ENCODE measurements around the gene ITPRID1.
"Not testable (repeated sequence)": the region's sequence is repeated elsewhere in the genome, so short reads cannot be mapped to it uniquely, and the experiment has no call there.

The ITPRID1 gene

DNA sequence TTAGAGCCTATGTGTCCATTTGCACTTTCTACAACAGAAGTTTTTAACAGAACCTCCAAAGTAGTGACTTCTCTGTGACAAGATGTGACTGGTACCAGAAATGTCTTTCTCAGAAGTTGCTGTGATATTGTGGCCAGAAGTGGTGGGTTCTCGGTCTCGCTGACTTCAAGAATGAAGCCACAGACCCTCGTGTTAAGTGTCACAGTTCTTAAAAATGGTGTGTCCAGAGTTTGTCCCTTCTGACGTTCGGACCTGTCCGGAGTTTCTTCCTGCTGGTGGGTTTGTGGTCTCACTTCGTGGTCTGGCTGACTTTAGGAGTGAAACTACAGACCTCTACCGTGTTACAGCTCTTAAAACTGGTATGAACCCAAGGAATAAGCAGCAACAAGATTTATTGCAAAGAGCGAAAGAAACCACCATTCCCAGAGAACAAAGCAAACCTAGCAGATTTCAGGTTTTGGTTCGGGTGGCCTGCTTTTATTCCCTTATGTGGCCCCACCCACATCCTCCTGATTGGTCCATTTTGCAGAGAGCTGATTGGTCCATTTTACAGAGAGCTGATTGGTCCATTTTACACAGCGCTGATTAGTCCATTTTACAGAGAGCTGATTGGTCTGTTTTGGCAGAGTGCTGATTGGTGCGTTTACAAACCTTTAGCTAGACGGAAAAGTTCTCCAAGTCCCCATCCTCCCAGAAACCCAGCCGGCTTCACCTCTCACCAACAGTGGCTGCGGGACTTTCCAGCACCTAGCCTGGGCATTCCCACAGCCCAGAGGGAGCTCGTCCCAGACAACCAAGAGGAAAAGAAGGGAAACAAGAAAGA lies 3.0 kb downstream of the ITPRID1 start:
- DNase-seq (ENCODE audit: low read depth) = no peak

DNA sequence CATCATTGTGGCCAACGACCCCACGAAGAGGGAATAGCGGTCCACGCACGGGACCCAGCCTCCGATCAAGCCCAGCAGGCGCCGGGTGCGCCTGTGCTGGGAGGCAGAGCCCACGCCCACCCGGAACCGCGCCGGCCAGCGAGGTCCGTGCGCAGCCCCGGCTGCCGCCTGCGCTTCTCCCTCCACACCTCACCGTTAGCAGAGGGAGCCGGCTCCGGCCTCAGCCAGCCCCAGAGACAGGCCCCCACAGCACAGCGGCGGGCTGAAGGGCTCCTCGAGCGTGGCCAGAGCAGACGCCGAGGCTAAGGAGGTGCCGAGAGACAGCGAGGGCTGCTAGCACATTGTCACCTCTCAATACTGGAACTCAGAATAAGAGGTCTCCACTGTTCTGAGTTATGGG lies 3.6 kb downstream of the ITPRID1 start:
- DNase-seq (ENCODE audit: low read depth) = no peak

DNA sequence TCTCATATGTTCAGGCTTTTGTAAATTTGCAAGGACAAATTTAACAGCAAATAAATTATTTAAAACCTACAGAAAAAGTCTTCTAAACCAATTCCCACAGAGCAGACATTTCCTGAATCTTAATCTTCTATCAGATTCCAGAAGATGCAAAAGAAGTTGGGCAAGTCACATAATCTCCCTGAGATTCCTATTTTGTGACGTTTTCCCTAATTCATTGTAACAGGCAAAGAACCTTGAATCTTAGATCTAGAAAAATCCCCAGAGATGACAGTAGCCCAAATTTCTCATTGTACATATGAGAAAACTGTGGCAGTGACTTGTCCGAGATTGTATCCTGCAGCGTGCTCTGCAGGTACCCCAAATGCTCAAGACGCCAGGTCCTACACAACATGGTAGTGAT lies 4.9 kb downstream of the ITPRID1 start:
- DNase-seq (ENCODE audit: low read depth) = no peak

DNA sequence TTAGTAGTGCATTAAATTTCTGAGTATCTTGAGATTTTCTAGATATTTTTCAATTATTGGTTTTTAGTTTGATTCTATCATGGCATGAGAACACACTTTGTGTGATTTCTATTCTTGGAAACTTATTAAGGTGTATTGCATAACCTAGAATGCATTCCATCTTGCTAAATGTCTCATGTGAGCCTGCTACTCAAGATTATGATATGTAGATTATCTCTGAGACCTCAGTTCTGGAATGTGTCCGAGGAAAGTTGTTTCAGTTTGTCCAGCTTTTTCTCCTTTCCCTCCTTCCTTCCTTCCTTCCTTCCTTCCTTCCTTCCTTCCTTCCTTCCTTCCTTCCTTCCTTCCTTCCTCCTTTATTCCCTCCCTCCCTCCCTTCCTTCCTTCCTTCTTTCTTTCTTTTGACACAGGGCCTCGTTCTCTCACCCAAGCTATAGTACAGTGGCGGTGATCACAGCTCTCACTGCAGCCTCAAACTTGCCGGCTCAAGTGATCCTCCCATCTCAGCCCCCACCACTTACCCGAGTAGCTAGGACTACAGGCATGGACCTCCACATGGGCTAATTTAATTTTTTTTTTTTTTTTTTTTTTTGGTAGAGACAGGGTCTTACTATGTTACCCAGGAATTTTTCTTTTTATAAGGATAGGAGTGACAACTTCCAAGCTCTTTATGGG lies 7.6 kb downstream of the ITPRID1 start:
- DNase-seq (ENCODE audit: low read depth) = no peak

DNA sequence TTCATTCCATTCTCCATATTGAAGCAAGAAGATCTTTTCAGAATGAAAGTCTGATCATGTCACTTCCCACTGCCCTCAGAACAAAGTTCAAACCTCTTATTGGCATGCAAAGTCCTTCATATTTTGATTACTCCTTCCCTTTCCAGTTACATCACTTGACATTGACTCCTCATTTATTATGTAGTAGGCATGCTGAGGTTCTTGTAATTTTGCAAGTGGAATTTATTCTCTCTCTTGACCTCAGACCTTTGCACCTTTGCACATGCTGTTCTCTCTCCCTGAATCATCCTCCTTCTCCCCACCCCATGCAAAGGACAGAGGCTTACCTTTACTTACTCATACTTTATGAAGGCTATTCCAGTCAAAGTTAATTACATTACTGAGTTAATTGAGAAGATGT lies 13.0 kb downstream of the ITPRID1 start:
- no peak for DNase-seq (ENCODE audit: low read depth)

DNA sequence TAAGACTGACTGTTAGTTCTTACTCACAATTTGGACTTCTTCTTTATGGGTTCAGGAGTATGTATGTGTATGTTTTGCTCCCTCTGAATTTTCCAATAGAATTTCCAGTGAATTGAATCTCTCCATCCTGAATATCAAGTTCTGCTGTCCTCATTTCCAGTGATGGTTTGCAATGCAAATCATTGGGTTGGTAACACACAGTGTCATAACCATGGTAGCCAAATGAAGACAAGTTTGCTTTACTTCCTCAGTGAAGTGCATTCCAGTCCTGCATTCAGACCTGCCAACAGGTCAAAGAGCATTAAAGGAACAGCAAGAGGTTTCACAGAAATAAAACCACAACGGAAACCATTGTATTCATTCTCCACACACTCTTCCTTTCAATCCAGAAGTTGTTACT lies 15.2 kb downstream of the ITPRID1 start:
- no peak for DNase-seq (ENCODE audit: low read depth)

DNA sequence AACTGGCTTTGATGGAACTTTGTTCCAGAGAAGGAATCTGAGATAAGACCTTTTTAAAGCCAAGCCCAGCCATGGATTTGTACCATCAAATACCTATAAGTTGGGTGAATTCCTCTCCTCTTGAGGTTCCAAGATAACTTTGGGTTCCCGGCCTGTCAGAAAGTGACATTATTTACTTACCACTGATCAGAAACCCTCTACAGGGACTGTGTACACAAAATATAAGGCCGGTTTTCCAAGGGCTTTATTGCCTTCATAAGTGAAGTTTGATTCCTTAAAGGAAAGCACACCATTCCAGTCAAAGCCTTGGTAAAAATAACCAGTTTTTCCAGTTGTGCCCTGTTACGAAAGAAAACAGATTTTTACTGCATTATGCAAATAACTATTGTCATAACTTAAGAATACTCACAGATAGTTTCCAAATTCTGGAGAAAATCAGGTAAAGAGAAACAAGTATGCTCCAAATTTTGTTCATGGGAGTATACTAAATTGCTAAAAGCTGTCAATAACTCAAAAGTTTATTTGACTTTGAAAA lies 26.8 kb downstream of the ITPRID1 start:
- not testable (repeated sequence) for DNase-seq (ENCODE audit: low read depth)

DNA sequence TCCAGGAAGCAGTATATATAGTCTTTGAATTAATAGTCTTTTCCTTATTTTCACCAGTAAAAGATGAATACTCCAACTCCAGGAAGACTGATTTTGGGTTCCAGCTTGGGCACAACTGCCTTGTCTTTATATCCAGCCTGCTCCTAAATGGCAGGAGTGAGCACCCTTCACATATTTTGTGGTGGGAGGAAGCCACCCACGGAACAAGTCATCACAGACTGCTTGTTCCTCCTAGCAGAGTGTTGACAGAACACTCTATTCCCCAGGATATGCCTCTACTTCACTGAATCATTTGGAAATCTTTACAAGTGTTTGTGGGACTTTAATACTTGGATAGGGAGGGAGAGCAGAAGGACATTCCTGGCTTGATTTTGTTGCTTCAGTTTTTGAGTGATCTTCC lies 31.7 kb downstream of the ITPRID1 start:
- no peak for DNase-seq (ENCODE audit: low read depth)

DNA sequence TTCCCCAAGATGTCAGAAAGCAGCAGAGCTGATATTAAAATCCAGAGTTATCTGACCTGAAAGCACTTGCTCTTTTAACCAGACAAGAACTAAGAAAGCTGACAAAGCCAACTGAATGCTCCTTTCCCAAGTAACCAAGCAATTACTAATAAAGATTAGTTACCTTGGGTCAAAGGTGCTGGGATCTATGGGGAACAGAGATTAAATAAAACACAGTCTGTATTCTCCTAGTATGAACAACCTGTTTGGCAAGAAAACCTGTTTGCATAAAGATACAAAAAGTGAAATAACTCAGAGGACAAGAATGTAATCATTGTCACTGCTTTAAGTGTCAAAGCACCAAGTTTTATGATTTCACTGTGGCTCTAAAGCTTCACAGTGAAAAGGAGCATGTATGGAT lies 35.7 kb downstream of the ITPRID1 start:
- DNase-seq (ENCODE audit: low read depth) = no peak

DNA sequence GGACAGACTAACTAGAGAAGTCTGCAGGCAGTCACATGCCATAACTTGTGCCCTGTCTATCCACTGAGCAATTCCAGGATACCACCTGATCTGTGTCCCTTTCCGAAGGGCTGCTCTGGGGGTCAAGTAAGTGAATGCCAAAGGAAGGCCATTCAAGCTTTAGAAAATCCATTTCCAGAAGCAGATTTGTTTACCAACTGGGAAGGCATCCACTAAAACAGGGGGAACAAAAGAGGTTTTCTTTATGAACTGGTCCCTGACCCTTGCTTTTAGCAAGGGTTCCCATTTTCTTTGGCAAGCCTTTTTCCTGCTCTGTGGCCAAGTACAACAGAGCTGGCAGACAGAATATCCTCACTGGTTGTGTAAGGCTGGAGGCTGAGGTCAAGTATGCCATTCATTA lies 36.5 kb downstream of the ITPRID1 start:
- no peak for DNase-seq (ENCODE audit: low read depth)

DNA sequence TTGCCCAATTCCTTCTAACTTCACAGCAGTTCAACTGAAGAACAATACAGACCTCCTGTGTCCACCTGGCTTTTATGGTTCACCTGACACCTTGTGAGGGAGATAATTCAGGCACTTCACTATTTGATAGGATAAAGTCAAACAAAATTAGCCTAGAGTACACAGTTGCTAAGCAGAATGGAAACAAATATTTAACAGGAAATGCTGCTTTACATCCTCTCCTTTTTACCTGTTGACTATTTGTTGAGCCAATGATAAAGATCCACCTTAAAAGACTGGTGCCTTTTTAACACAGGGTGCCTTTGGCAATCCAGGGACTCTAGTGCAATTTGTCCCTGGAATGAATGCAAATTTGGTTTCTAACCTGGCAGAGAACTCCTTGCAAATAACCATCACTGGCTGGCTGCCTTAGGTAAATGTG lies 39.8 kb downstream of the ITPRID1 start:
- DNase-seq (ENCODE audit: low read depth) = no peak

DNA sequence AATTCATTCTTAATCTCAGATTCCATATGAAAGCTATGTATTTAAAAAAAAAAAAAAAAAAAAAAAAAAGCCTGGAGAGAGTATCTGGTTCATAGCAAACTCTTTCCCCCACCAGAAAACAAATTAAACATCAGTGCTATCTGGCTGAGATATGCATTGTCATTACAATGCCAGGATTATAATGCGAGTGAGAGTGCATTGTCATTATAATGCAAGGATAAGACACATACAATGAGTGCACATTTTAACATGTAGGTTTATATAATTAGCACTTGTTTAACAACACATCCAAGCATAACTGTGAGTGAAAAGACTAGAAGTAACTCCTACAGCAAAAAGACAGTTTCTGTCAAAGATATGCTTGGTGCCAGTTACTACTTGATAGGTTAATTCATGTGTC lies 48.1 kb downstream of the ITPRID1 start:
- no peak for DNase-seq (ENCODE audit: low read depth)

DNA sequence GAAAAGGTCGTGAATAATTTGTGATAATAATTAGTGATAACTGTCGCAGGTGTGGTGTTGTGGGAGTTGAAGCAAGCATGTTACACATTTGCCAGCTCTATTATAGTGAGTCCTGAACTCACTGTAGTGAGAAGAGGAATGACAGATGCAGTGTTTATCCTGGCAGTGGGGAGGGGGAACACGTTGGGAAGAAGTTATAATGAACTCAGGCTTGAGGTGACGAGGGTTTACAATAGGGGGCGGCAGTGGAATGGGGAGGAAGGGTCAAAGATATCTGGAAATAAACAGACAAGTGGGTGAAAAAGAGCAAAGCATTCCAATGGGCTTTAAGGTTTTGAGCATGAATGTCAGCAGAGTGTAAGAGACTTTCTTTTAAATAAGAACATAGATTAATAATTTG lies 49.6 kb downstream of the ITPRID1 start:
- no peak for DNase-seq (ENCODE audit: low read depth)

DNA sequence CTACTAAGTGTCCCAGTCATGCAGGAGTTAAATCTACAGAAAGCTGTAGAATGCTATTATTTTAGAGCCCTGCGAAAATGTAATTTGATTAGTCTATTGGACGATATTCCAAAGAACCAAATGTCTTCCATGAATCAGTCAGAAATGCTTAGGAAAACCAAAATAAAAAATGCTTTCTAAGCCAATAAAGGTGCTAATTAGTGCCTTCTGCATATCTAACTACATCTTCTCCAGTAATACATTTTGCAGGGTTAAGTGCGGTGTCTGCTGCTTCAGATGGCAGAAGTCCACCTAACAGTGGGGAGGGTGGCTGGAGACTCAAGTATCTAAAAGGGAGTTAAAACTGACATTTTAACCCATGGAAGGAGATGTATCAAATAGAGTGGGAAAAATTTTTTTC lies 50.1 kb downstream of the ITPRID1 start:
- DNase-seq (ENCODE audit: low read depth) = no peak

DNA sequence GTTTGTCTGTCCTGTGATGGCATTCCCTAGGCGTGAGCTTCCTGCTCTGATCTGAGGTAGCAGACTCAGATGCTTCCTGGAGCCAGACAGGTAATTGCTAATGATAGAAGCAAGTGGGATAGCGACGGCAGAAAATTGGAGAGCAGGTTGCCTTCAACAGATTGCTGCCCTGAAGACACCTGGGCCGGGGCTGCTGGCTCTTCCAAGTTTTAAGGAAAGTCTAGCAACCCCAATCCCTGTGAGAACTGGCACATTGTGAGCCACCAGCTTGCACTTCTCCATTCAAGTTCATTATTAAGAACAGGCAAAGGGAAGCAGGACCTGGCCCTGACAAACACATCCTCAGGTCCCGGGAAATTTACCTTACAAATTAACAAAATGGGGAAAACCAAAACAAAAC lies 50.8 kb downstream of the ITPRID1 start:
- DNase-seq (ENCODE audit: low read depth) = no peak

DNA sequence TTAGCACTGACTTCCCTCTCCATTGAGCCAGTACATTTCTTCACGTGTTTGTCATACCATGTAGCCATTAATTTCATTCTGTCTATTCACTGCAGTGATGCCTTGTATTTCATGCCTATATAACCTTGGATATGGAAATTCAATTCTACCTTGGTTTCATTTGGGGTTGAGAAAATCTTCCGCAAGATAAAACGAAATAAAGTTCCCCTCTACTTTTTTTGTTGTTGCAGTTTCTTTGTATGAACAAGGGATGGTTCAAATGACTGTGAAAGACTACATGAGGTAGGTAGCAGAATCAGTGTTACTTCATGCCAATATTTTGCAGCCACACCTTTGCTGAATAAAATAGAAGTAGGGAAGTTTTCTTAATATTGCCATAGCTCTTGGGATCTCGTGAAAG lies 55.6 kb downstream of the ITPRID1 start:
- no peak for DNase-seq (ENCODE audit: low read depth)

DNA sequence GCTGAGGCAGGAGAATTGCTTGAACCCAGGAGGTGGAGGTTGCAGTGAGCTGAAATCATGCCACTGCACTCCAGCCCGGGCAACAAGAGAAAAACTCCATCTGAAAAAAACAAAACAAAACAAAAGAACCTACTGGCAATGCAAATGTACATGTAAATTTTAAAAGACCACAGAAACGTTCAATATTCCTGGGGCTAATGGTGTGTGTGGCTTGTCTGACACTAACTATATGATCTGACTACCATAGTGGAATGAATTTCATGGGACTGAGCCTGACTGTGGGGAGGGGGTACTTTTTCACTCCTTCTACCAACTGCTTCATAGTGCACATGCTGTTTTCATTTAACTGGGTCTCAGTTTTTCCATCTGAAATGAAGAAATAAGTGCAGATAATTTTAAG lies 69.6 kb downstream of the ITPRID1 start:
- DNase-seq (ENCODE audit: low read depth) = no peak

DNA sequence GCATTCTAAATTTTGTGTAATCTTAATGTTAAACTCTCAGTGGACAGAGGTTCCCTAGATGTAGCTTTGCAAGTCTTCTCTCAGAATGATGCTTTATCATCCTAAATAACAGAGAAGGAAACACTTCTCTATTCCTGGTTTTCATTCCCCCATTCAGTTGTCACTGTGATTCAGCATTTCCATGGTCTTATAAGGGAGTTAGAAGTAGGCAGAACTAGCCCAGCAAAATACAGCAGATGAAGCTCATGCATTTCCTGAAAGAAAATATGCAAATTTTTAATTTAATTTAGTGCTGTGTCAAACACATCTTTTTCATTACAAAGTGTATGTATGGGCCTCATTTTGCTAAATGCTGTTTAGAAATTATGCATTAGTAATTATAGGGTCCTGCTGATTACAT lies 70.1 kb downstream of the ITPRID1 start:
- DNase-seq (ENCODE audit: low read depth) = no peak

DNA sequence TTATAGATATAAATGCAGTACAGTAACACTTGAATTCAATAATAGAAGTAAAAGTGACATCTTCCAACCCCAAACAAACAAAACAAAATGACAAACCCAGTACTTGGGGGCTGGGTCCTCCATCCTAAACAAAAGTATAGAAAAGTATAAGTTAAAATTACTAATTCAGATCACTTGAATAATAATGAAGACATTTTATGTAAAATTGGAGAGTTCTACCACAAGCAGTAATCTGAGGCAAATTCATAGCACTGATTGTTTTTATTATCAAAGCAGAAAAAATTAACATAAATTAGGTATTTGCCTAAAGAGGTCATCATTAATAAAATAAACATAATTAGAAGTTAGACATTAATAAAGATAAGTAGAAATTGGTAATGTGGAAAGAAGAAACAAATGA lies 81.5 kb downstream of the ITPRID1 start:
- DNase-seq (ENCODE audit: low read depth) = no peak

DNA sequence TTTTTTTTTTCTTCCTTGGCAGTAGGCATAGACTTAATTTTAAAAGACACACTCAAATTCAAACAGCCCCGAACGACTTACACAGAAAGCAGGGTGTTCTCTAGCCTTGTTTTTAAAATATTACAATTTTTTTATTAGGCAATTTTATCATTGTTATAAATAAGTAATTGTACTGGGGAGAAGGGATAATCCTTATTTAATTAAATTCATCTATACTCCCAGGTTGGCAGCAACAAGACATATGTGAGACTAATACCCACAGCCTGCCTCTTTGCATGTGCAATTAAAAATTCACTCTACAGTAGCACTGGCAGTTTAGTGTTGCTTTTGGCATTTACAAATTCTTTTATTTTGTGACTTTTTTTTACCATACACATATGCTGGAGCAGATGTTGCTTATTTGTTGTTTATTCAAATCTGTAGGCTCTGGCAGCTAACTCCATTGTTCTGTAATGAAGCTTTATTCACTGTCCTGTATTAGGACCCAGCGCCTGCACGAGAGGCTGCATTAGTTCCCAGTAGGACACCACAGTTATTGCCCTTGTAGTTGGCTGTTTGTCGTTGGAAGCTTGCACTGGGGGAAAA lies 88.2 kb downstream of the ITPRID1 start:
- DNase-seq (ENCODE audit: low read depth) = no peak

DNA sequence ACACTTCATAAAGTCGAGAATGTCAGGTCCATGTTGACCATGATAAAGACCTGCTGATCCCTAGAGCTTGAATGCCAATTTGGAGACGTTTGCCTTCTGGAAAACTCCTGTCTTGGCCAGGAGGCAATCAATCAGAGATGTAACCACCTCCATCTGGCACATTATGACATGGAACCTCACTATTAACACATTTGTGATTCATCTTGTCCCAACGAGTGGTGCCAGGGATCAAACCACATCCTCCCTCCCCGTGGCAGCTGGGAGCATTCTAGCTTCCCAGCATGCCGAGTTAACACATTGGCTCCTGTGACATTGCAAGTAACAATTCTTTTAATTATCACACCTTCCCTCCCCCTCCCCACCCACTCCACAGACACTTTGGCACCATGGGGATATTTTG lies 89.2 kb downstream of the ITPRID1 start:
- no peak for DNase-seq (ENCODE audit: low read depth)

DNA sequence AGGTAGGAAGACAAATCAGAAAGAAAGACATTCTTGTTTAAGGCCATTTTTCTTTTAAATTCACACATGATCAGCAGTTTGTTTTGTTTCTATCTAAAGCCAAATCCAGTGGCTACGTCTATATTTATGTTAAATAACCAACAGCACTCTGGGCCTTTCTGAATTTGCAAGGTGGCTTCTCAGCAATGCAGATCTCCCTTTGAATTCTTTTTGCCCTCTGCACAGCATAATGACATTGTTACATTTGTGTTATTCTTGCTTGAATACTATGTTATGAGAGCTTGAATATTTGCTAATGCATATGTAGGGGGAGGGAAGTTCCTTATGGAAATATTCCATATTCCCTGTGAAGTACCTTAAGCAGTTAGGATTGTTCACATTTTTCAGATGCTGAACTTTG lies 99.7 kb downstream of the ITPRID1 start:
- DNase-seq (ENCODE audit: low read depth) = no peak

DNA sequence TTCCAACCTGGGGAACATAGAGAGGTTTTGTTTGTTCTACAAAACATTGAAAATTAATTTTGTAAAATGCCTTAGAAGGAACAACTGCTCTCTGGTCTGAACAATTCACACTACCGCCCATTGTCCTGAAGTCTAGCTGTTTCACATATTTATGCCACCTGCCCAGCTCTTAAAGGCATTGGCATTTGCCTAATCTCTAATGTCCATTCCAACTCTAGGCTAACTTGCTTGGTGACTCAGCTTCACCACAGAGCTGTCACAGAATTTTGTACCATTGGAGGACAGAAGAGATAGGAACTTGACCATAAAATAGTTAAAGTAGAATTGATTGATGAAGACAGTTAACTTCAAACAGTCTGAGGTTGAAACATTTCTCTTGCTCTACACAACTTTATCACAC lies 119.6 kb downstream of the ITPRID1 start:
- no peak for DNase-seq (ENCODE audit: low read depth)
